HG03469 (cell line): Measurements from ENCODE around the gene ARHGAP26.

ENCODE experiments used
- ATAC-seq: cut with Tn5 transposase; IDR thresholded peaks from one replicate; pipeline ENCODE4 v1.9.1; 2021; ENCODE audit warnings: mild to moderate bottlenecking, moderate library complexity, moderate number of reproducible peaks; ENCODE audit not compliant: unreplicated experiment

The ARHGAP26 gene

DNA sequence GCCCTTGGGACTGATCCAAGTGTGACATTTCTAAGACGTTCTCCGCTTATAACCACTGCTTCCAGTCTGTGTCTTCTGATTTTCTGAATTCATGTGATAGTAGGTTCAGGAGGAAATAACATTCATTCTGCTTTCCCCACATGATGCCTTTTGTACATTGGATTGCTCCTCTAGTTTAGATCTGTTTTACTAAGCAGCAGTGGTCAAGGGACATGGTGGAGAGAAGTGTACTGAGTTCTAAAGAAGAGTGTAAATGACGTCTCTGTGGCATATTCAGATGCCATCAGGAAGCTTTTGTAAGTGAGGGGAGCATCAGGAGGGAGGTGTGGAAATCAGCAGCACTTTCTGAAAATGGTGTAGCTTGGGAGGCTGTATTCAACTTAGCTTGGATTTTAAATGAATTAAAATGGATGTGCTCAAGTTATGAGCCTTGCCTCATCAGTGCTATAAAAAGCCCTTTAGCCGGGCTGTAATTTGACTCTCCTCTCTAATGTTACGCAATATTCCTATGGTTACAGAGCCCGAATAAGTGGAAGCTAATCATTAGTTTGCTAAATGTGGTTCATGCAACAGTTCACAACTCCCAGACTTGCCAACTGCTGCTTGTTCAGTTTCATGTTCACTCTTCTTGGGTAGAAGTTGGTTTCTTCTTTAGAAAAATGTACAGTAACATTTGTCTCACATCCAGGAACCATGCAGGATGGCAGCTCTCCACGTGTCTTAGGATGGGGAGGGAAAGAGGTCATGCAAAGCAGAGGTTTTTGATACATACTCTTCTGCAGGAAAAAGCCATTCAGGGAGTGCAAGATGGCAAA lies 281.3 kb downstream of the ARHGAP26 start:
- no peak for ATAC-seq

DNA sequence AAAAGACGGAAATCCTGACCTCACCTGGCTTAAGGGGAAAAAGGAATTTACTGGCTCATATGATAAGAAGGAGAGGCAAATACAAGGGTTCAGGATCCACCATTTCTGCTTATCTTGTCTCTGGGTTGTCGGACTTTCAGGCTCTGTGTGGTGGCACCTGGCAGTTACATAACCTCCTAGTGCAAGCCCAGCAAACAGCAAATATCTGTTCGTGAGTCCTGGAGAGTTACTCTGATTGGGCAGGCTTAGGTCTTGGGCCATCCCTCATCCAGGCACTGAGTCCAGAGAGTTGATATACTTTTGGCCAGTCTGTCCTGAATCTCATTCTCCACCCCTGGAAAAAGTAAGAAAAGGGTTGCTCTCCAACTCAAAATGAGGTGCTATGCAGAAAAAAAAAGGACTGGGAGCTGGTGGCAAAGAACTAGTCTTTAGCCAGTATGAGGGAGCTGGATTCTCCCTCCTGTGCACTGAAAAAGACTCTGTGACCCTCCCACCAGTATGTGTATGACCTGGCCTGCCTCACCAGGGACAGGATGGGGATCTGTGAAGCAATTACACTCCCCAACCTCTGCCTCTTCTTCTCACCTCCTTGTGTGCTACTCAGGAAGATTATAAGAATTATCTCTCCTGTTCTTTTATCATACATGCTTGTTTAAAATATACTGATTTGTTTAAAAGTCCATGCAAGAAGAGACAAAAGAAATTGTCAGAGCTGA lies 282.9 kb downstream of the ARHGAP26 start:
- no peak for ATAC-seq

DNA sequence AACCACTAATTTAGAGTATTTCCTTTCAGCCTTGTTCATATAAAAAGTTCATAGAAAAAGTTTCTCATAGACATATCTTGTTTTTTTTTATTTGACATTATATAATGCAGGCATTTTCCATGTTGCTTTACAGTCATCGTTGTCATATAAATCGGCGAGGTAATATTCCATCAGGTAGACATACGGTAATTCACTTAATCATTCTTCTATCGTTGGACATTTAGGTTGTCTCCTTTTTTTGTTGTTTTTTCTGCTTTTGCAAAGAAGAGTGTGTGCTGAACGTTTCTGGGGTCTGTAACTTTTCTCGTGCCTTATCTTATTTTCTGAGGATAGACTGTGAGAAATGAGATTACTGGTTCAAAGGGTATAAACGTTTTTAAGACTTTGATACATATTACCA lies 283.6 kb downstream of the ARHGAP26 start:
- ATAC-seq: no peak

DNA sequence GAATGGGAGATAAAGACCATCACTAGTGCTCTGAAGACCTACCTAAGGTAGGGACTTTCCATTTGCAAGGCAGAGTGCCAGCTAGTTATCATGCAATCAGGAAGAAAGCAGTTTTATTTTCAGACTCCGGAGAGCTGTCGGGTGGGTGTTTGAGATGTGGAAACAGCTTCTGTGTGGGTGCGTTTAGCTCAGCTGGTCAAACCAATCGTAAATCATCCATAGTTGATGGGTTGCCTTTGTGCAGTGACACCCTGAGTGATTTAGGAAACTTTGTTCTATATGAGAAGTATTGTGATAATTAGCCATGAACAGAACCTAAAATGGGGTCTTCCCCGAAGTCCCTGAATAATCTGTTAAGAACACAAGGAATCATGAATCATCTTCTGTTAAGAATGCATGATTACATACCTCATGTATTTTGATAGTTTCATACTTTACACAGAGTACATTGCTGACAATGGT lies 284.3 kb downstream of the ARHGAP26 start:
- ATAC-seq: peak; percentile 45

DNA sequence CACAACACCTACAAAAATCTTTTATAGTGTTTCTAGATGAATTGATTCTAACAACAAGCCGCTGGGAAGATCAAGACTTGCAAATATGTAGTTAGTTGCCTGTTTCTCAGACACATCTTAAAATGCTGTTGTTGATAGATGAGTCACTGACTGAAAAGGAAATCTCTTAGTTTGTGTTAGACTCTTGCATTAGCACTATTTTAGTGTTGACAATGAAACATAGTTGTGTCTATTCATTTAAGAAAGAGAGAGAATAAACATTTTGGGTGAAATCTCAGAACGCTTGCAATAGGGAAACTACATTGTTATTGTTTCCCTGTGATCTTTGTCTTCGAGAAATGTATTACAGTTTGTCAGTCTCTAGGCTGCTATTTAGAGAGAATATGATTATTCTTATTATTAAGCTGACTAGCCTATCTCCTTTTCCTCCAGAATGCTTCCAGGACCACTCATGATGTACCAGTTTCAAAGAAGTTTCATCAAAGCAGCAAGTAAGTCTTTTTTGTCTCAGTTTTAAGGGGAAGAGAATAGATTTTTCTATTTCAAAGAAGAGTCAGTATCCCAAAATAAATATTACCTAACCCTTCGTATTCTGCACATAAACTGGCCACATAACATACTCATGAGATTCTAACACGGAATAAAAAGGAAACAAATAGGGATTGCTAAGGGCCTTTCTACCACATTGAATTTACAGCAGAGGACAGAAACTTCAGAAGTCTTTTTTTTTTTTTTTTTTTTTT lies 285.6 kb downstream of the ARHGAP26 start:
- no peak for ATAC-seq

DNA sequence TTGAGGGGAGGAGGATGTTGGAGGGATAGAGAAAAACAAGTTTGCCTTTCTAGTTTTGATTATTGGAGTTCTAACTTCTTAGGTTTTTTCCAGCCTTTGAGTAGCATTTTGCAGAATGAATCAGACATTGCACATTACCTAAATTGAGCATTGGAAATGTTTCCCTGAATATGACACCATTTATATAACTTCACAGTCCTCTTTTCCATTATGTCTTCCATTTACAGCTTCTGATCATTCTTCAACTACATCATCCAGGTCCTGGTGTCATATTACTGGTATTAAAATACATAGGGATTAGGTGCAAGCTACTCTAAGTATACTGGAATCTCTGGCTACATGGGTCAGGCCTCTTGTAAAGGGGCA lies 286.1 kb downstream of the ARHGAP26 start:
- ATAC-seq: no peak

DNA sequence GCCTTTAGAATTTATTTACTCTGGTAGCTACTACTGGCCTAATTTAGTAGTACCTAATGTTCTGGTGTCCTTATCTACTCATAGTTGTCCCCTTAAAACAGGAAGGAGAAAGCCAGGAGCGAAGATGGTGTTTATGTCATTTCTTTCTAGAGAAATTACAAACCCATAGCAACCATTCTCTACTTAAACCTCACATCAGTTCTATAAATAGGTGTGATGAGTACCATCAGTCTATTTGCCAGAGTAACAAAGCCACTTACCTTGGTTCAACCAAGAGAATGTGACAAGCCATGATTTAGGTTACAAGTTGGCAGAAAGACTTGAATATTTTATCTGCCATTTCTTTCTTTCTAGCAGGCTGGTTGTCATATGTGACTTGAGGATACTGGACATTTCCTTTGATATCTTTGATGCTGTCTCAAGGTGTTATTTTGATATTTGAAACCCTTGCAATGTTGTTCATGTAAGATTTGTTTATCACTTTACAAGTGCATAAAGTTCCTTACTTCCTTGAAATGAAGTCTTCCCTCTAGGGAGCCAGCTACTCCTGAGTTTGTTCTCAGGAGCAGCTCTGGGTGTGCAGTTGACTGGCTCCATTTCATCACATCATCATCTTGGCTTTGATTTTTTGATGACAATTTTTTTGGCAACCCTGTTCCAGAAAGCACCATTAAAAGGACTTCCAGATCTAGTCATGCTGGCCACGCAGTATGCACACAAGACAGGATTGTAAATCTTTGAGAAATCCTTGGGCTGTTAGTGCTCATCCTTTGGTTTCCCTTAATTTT lies 286.8 kb downstream of the ARHGAP26 start:
- ATAC-seq: no peak

DNA sequence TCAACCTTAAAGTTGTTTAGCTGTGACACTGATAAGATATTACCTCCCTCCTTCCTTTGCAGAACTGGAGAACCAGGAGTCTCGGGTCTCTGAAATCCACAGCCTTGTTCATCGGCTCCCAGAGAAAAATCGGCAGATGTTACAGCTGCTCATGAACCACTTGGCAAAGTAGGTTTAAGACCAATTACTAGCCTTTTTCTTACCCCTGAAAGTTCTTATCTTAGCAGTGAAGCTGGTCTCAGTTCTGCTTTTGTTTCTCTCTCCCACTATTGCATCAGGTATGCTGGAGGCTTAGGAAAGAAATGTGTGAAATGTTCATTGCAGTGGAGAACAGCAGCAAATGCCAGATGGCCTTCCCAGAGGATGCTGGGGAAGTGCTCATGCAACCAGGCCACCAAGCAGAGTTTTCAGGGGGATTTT lies 287.4 kb downstream of the ARHGAP26 start:
- ATAC-seq: peak; percentile 34

DNA sequence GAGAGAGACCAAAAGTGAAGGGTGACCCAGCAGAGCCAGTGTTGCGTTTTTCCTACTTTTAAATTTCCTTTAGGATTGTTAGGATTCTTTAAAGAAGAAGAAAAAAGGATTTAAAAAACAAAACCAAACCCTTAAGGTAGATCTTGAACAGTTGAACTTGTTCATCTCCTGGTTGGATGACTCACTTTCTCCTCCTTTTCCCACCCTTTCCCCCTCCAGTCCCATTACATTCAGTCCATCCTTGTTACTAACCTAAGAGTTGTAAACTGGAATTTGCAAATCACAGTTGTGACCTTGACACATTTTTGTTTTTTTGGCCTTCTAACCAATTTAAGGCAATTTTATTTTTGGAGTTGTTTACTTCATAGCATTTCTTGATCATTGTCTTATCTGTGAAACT lies 289.2 kb downstream of the ARHGAP26 start:
- no peak for ATAC-seq

DNA sequence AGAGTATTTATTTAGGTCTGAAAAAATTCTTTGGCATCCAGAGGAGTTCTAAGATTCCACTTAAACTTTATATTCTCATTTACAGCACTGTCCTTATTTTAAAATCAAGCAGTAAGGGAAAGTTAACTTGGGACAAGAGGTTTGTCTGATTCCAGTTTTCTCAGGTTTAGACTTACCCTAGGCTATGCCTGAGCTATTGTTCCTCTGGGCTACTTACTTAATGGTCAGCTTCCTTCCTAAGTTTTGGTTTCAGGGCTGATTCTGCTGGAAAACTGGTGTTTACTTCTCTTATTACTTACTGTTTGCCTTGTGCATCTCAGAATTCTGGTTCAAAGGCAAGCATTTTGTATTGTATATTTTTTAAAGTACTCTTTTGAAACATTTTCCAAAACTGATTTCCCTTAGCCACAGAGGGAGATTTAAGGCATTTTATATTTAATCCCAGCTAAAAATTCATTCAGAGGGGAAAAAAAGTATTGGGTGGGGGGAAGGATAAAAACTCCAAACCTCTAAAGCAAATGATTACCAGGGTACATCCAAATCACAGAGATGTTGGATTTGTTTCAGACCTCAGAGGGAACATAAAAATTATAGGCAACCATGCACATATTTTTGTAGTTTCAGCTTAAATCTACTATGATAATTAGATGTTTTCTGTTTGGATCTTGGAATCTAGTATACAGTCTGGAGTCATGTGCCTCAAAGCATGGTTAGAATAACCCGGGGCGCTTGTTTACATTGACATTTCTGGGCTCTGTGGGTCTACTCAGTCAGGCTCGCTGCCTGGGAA lies 290.0 kb downstream of the ARHGAP26 start:
- ATAC-seq: no peak

DNA sequence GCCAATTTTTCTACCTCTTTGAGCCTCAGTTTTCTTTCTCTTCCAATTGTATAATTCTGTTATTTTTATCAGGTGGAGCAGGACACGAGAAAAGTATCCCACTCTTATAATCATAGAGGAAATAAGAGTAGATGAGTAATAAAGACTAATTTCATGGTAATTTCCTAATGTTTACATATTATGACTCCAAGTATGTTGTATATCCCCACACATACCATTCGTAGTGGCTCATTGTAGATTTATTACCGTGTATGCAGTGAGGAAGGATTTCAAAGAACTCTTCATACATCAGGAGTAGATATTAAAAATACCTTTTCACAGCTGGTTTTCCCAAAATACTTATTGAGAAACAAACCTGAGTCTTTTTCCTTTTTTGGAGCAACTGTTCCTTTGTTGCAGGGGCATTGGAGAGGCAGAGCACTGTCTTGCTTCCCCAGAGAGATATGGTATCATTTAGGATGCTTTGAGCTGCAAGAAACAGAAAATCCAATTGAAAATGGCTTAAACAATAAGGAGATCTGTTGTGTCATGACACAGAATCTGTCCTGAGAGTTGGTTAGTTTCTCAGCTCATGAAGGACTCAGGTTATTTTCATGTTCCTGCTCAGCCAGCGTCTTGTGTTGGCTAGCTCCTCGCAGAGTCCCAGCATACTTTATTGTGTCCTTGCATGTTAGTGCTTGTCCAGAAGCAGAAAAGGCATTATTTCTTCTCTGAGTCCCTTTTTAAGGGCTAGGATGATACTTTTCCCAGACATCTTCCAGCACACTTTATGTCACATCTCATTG lies 291.2 kb downstream of the ARHGAP26 start:
- no peak for ATAC-seq

DNA sequence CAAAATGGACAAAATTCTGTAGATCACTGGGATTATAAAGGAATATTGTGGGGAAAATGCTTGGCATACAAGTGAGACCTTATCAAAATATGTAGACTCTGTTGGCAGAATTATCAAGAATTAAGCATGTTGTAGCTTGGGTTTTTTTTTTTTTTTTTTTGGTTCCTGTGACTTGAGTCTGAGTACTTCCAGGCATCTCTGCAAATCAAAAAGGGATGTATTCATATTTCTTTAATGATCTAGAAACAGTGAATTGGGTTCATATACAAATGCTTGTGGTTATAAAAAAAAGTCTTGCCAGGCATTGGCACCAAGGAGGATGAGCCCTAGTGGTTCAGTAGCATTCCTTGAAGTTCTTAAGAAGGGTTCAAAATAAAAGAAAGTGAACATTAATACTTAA lies 292.2 kb downstream of the ARHGAP26 start:
- no peak for ATAC-seq

DNA sequence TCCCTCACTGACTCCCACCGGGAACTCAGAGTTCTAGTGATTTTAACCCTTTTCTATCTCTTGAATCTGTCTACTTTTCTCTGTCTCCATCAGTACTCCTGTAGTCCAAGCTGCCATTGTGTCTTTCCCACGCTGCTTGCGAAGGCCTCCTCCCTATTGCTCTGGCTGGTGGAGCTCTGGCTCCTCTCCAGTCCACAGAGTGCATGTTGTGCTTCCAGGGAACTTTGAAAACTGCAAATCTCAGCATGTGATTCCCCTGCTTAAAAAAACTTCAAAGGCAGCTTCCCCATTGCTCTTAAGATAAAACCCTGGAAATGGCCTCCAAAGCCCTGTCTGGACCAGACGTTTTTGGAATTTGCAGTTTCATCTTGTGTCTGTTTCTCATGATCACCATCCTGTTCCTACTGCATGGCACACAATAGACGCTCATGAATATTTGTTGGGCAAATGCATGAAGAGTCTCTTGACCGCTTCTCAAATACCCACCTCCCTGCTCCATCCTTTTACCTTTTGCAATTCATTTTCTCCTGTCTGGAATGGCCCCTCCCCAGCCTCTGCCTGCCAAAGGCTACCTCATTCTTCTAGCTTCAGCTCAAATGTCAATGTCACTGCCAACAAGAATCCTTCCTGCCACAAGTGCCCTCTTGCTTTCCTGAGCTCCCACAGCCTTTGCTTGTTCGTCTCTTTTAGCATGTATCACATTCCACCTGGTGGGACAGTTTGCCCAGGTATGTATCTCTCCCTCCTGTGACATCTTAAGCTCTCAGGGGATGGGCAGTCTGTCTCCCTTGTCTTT lies 293.2 kb downstream of the ARHGAP26 start:
- no peak for ATAC-seq

DNA sequence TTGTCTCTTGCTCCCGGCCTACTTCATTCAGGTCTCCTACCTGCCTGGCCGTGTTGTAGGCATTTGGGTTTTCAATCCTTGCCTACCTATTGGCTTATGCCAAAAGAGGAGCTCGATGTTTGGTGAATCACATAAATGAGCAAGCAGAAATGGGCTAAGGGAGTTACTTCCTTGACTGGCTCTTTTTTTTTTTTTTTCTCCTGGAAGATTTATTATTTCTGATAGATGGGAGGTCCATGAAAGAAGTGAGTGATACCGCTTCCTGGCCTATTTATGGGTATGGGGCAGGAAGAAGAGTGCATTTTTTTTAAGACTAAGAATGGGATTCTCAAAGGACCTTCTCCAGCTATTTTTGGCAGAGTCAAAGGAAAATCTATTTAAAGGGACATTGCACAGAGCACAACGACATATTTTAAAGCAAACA lies 294.1 kb downstream of the ARHGAP26 start:
- ATAC-seq: no peak

DNA sequence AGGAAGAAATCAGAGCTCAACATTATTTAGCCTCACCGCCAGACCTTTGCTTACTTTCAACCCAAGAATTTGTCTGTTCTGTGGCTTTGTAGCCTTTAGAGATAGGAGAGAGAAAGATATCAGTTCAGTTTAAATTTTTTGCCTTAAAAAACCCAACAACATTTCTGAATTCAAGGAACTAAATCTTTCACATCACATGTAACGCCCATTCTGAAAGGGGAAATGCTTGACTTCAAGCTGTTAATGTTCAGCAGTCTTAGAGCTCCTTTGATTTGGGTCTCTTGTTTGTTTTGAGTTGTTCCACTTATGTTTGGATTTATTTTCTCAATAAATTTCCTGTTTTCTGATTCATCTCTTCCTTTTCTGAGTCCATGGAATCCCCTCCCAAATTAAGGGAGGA lies 294.5 kb downstream of the ARHGAP26 start:
- ATAC-seq: no peak

DNA sequence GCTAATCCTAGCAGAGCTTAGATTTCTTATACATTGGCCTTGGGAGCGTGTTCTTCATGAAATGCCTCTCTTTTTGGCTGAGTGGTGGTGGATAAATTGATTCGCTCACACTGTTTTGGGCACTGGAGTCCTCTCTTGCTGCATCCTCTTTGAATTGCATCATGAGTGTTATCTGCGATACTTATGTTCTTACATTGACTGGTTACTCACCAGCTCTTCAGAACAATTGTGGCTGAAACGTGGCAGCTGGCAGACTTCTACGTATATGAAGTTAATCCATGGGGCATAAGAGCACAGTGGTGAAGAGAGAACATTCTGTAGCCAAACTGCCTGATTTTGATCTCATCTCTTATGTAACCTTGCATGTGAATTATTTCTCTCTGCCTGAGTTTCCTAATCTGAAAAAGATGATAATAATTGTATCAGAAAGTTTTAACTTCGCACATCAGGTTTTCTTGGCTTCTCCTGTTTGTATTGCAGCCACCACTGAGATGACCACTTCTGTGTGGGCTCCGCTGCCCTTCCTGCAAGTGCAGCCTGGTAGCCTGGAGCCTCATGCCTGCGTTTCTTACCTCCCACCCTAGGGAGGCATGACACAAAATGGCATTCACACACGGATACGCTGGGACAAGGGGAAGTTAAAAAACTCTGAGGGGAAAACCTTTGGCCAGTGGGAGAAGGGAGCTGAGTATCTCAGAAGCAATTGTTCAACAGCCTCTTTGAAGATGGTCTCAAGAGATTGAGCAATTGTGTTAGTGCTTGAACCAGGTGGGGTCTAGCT lies 295.2 kb downstream of the ARHGAP26 start:
- no peak for ATAC-seq

DNA sequence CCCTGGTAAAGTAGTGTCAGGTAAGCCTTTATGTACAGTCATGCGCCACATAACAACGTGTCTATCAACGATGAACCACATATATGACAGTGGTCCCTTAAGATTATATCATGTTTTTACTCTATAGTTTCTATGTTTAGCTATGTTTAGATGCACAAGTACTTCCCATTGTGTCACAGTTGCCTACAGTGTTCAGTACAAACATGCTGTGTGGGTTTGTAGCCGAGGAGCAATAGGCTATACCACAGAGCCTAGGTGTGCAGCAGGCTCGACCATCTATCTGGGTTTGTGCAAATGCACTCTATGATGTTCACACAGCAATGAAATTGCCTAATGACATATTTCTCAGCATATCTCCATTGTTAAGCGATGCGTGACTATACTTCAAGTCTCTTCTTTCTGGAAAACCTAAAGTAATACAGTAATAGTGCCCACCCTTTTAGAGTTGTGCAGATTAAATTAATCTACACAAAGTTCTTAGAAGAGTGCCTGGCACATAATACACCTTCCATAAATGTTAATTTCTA lies 295.9 kb downstream of the ARHGAP26 start:
- ATAC-seq: no peak
